ENCODE measurements around the gene KDM6B. TPM values are rescaled to one million over a fixed set of nuclear protein-coding genes. Genes with fewer than 3 reads are reported as not detected.

KDM6B gene
- total RNA-seq, 2 donors from 2014 or later = 53.3 to 60.3 TPM

GRCh38 chr17:7852262-7852670 lies 18.2 kb downstream of the KDM6B start:
- no peak overlapping the region for H3K27ac ChIP-seq (ENCODE audit: low read depth, low read length)
- H3K9me3 ChIP-seq (ENCODE audit: control insufficient read depth, low read length) = no peaks in the 10 kb centered on the region
- H3K9ac ChIP-seq (ENCODE audit: extremely low read depth, low read length, poor library complexity, severe bottlenecking) = no peak overlapping the region
- H3K36me3 ChIP-seq (ENCODE audit: control insufficient read depth, insufficient read depth, low read length) = peaks cover 41% of the 10 kb centered on the region
- Mint-ChIP-seq H3K27ac (no peak overlapping the region), H3K36me3 (ENCODE audit: low read depth) (peaks cover 42% of the 10 kb centered on the region), H3K4me1 (peaks cover 14% of the 10 kb centered on the region), H3K9me3 (no peaks in the 10 kb centered on the region), H3K27me3 (ENCODE audit: insufficient read depth) (peaks cover 36% of the 10 kb centered on the region), H3K4me3 (no peak overlapping the region)
- no peaks in the 10 kb centered on the region for H3K27me3 ChIP-seq (ENCODE audit: control insufficient read depth, insufficient read depth, low read length, poor library complexity, severe bottlenecking)
- no peak for DNase-seq
- 91 to 92% methylated on average over 15 to 20 of the region's 20 CpGs for WGBS, 2 experiments (ENCODE audit: insufficient coverage in 1 of 2, insufficient read length in 1 of 2)
- no peak for TF ChIP-seq CTCF (conservative IDR thresholded peaks at IDR 0.05)
- no peaks in the 10 kb centered on the region for H3K4me1 ChIP-seq (ENCODE audit: control insufficient read depth, insufficient read depth, low read length)
- no peak overlapping the region for H3K4me3 ChIP-seq (ENCODE audit: low read length)

GRCh38 chr17:7852919-7853690 lies 19.1 kb downstream of the KDM6B start:
- Mint-ChIP-seq H3K4me3 (no peak overlapping the region), H3K4me1 (peaks cover 14% of the 10 kb centered on the region), H3K9me3 (no peaks in the 10 kb centered on the region), H3K27me3 (ENCODE audit: insufficient read depth) (peaks cover 36% of the 10 kb centered on the region), H3K27ac (no peak overlapping the region), H3K36me3 (ENCODE audit: low read depth) (peaks cover 40% of the 10 kb centered on the region)
- Histone ChIP-seq H3K27me3 (ENCODE audit: control insufficient read depth, insufficient read depth, low read length, poor library complexity, severe bottlenecking) (no peaks in the 10 kb centered on the region), H3K9ac (ENCODE audit: extremely low read depth, low read length, poor library complexity, severe bottlenecking) (no peak overlapping the region), H3K4me1 (ENCODE audit: control insufficient read depth, insufficient read depth, low read length) (no peaks in the 10 kb centered on the region), H3K9me3 (ENCODE audit: control insufficient read depth, low read length) (no peaks in the 10 kb centered on the region), H3K4me3 (ENCODE audit: low read length) (no peak overlapping the region), H3K27ac (ENCODE audit: low read depth, low read length) (no peak overlapping the region), H3K36me3 (ENCODE audit: control insufficient read depth, insufficient read depth, low read length) (peaks cover 41% of the 10 kb centered on the region)
- DNase-seq = peak; percentile 81
- no peak for TF ChIP-seq CTCF (conservative IDR thresholded peaks at IDR 0.05)
- 85 to 89% methylated on average over 23 to 49 of the region's 51 CpGs for WGBS, 2 experiments (ENCODE audit: insufficient coverage in 1 of 2, insufficient read length in 1 of 2)

- no peak overlapping the region for H3K4me3 Mint-ChIP-seq
- Histone ChIP-seq H3K36me3 (ENCODE audit: control insufficient read depth, insufficient read depth, low read length) (peaks cover 41% of the 10 kb centered on the region), H3K27me3 (ENCODE audit: control insufficient read depth, insufficient read depth, low read length, poor library complexity, severe bottlenecking) (no peaks in the 10 kb centered on the region), H3K9ac (ENCODE audit: extremely low read depth, low read length, poor library complexity, severe bottlenecking) (no peak overlapping the region), H3K27ac (ENCODE audit: low read depth, low read length) (no peak overlapping the region), H3K4me3 (ENCODE audit: low read length) (no peak overlapping the region), H3K4me1 (ENCODE audit: control insufficient read depth, insufficient read depth, low read length) (no peaks in the 10 kb centered on the region), H3K9me3 (ENCODE audit: control insufficient read depth, low read length) (no peaks in the 10 kb centered on the region)
- peaks cover 40% of the 10 kb centered on the region for H3K36me3 Mint-ChIP-seq (ENCODE audit: low read depth)
- H3K4me1 Mint-ChIP-seq = peaks cover 14% of the 10 kb centered on the region
- 65 to 80% methylated on average over 17 to 21 of the region's 21 CpGs for WGBS, 2 experiments (ENCODE audit: insufficient coverage in 1 of 2, insufficient read length in 1 of 2)
- no peak overlapping the region for H3K27ac Mint-ChIP-seq
- TF ChIP-seq CTCF (conservative IDR thresholded peaks at IDR 0.05) = no peak
- peak; percentile 81 for DNase-seq
- H3K27me3 Mint-ChIP-seq (ENCODE audit: insufficient read depth) = peaks cover 36% of the 10 kb centered on the region
- no peaks in the 10 kb centered on the region for H3K9me3 Mint-ChIP-seq
These were observed 19.6 kb downstream of the KDM6B start for GRCh38 chr17:7853691-7854038.

Data from endodermal cell (in vitro differentiated cells).